Keratinocyte (primary cell): ENCODE results near the gene TUBB4A.

Source experiments
- EZH2 ChIP-seq: IDR thresholded peaks from one replicate; pipeline ENCODE4 v1.6.1; 2012; ENCODE audit warnings: inconsistent platforms, mild to moderate bottlenecking, low read length, moderate library complexity
- TF ChIP-seq, protein P1 (sequence below), 3 experiments: IDR thresholded peaks in 1 of 3; conservative IDR thresholded peaks in 1 of 3; optimal IDR thresholded peaks in 1 of 3; 2 replicates in 2 of 3; 3 replicates in 1 of 3; pipeline versions ENCODE3 to v1.5.1; 2011; ENCODE audit warnings: low read length in 3 of 3, mild to moderate bottlenecking in 3 of 3, moderate library complexity in 2 of 3, control low read depth in 1 of 3, inconsistent platforms in 1 of 3; ENCODE audit not compliant: insufficient read depth in 2 of 3; ENCODE audit errors: extremely low read depth in 1 of 3

DNA sequence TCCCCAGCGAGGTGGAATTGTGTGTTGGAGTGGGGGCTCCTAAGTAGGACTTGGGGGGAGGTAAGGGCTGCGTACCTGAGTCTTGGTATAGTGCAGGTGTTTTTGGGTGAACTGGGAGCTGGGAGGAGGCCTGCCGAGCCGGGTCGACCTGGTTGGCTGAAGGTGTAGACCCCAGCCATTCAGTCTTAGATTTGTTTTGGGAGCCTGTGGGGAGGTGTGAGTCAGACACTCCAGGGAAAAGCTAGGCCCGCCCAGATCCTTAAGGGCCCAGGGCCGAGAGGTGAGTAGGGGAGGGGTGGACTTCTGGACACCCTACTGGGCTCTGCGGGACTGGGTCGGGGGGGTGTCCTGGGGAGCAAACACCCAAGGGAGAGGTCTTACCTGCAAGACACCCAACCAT, 37.1 kb downstream of the TUBB4A start:
- TF ChIP-seq, protein P1, sequence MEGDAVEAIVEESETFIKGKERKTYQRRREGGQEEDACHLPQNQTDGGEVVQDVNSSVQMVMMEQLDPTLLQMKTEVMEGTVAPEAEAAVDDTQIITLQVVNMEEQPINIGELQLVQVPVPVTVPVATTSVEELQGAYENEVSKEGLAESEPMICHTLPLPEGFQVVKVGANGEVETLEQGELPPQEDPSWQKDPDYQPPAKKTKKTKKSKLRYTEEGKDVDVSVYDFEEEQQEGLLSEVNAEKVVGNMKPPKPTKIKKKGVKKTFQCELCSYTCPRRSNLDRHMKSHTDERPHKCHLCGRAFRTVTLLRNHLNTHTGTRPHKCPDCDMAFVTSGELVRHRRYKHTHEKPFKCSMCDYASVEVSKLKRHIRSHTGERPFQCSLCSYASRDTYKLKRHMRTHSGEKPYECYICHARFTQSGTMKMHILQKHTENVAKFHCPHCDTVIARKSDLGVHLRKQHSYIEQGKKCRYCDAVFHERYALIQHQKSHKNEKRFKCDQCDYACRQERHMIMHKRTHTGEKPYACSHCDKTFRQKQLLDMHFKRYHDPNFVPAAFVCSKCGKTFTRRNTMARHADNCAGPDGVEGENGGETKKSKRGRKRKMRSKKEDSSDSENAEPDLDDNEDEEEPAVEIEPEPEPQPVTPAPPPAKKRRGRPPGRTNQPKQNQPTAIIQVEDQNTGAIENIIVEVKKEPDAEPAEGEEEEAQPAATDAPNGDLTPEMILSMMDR (optimal IDR thresholded peaks at IDR 0.05 in 1 of 3, IDR thresholded peaks at IDR 0.05 in 1 of 3, conservative IDR thresholded peaks at IDR 0.05 in 1 of 3; ENCODE audit: extremely low read depth in 1 of 3, insufficient read depth in 2 of 3, low read length in 3 of 3) = no peak
- TF ChIP-seq EZH2 = no peak
